WTC11 (cell line): Measurements from ENCODE around the gene MRAP.

Experiments used
- SMAD3 ChIP-seq: sonication (generic); formaldehyde crosslinking; IDR thresholded peaks from 2 replicates; pipeline ENCODE4 v1.8.0; 2022; ENCODE audit warnings: missing genetic modification reagents, mild to moderate bottlenecking, borderline replicate concordance
- TF ChIP-seq, protein P1 (sequence below): fragments of 200-600 bp; IDR thresholded peaks from 2 replicates; pipeline ENCODE4 v1.8.0; 2022; ENCODE audit warnings: antibody characterized with exemption

DNA sequence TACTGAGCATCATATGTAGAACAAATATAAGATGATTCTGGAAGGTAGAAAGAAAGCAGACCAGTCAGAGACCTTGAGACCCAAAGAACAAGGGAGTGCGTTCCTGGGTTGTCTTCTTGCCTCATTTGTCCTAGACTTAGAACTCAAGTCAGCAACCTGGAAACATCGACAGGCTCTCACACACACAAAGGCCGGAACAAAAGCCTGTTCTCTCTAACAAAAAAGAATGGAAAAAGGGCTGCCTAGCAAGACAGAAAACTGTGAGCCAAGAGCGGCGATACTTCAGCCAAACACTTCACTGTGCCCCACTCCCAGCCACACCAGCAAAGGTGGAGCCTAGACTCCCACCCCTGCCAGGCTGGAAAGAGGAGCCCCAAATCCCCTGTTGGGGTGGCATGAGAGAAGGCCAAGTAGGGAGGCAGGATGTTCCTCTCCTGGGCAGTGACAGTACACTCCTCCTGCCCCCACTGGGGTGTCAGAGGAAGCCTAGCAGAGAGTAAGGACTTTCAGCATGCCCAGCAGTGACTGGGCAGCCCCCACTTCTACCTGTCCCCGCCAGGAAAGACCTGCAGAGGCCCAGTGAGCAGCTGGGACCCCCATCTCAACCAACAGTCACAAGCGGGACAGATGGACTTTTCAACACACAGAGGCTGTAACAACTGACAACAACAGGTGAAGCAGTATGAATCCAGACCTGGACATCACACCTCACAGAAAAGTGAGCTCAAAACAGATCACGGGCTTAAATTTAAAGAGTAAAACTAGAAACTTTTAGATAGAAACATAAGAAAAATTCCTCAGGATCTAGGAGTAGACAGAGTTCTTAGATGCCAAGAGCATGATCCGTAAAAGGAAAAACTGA is 33.0 kb downstream of the MRAP start:
- TF ChIP-seq SMAD3 (CRISPR knock-in tag): no peak
- TF ChIP-seq, protein P1, sequence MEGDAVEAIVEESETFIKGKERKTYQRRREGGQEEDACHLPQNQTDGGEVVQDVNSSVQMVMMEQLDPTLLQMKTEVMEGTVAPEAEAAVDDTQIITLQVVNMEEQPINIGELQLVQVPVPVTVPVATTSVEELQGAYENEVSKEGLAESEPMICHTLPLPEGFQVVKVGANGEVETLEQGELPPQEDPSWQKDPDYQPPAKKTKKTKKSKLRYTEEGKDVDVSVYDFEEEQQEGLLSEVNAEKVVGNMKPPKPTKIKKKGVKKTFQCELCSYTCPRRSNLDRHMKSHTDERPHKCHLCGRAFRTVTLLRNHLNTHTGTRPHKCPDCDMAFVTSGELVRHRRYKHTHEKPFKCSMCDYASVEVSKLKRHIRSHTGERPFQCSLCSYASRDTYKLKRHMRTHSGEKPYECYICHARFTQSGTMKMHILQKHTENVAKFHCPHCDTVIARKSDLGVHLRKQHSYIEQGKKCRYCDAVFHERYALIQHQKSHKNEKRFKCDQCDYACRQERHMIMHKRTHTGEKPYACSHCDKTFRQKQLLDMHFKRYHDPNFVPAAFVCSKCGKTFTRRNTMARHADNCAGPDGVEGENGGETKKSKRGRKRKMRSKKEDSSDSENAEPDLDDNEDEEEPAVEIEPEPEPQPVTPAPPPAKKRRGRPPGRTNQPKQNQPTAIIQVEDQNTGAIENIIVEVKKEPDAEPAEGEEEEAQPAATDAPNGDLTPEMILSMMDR: no peak
